GM18909 (cell line): ENCODE measurements around the gene ACAP1.
"Not testable (repeated sequence)": the region's sequence is repeated elsewhere in the genome, so short reads cannot be mapped to it uniquely, and the experiment has no call there.

Experiments
- ATAC-seq: cut with Tn5 transposase; IDR thresholded peaks from one replicate; pipeline ENCODE4 v1.9.1; 2021; ENCODE audit warnings: mild to moderate bottlenecking; ENCODE audit not compliant: unreplicated experiment, poor library complexity

ACAP1 gene

DNA sequence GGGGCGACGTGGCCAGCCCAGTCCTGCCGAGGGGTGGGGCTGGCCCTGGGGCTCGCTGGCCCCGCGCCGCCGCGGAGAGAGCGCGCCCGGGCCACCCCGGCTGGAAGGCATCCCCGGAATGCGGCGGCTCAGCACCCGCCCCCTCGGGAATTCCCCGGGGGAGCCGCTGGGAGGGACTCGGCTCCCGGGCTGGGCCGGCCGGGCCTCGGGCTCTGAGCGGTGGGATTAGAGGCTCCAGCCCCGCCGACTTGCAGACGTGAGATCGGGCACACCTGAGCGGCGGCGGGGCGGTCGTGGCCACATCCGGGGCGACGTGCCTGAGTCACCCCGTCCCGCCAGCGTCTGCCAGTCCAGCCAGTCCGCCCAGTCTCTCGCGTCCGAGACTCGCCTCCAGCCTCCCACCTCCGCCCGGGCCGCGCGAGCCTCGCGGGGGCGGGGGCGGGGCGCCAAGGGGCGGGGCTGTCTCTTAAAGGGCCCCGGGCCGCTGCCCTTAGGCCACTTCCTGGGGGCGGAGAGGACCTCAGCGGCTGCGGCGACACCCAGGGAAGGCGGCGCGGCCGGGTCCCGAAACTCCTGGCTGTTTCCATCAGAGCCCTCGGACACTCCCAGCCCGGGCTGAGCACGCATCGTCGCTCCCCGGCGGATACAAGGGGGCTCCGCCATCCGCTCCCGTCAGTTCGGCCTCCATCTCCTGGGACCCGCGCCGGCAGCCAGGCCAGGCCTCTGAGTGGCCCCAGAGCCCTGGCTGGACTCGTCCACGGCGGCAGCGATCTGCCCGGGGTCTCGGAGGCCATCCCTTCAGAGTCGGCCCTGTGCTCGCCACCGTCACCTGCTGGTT is 15.6 kb downstream of the ACAP1 start, which contains the start of gene KCTD11:
KCTD11 (plus strand) TSS at position 498 of the 838 bp plus-strand sequence.
- ATAC-seq = peak; percentile 62

DNA sequence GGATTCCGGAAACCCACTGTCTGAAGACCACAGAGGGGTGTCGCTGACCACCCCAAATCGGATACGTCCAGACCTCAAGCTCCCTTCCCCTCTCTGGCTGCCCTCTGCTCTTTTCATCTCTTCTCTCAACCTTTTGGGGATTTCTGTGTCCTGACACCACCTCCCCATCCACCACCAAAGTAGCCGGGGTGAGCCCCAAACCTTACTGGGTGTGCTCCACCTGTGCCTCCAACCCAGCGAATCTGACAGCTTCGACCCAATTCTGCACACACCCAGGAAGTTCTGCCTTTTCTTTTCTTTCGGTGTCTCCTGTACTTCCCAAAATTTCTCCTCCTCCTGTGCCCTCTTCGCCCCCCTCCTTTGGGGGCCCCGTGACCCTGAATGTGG is 16.2 kb downstream of the ACAP1 start:
- no peak for ATAC-seq

DNA sequence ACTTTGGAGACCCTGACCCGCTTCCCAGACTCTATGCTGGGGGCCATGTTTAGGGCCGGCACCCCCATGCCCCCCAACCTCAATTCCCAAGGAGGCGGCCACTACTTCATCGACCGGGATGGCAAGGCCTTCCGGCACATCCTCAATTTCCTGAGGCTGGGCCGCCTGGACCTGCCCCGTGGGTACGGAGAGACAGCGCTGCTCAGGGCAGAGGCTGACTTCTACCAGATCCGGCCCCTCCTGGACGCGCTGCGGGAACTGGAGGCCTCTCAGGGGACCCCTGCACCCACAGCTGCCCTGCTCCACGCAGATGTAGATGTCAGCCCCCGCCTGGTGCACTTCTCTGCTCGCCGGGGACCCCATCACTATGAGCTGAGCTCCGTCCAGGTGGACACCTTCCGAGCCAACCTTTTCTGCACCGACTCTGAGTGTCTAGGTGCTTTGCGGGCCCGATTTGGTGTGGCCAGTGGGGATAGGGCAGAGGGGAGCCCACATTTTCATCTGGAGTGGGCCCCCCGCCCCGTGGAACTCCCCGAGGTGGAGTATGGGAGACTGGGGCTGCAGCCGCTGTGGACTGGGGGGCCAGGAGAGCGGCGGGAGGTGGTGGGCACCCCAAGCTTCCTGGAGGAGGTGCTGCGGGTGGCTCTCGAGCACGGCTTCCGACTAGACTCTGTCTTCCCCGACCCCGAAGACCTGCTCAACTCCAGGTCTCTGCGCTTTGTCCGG is 16.7 kb downstream of the ACAP1 start:
- no peak for ATAC-seq

DNA sequence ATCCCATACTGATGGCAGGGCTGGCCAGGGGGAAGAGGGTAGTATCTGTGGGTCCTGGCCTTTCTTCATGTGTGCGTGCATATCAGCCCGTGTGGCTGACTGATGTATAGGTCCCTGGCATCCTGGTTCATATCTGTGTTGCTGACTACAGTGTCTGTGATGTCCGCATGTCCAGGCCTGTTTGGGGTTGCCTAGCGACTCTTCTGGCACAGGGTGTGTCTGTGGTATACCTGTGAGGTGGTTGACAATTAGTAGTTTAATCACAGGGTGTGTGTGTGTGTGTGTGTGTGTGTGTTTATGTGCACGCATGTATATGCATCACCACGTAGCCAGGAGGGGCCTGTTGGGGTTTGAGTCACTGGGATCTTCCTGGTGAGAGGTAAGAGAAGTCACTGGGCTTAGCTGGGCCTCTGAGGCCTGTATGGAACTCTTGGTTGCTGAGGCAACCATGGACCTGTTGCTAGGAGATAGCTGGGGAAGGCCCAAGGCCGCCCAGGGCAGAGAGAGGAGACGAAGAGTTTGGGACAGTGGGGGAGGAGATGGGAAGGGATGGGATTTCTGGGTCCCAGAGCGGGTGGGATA is 18.0 kb downstream of the ACAP1 start:
- ATAC-seq = no peak

DNA sequence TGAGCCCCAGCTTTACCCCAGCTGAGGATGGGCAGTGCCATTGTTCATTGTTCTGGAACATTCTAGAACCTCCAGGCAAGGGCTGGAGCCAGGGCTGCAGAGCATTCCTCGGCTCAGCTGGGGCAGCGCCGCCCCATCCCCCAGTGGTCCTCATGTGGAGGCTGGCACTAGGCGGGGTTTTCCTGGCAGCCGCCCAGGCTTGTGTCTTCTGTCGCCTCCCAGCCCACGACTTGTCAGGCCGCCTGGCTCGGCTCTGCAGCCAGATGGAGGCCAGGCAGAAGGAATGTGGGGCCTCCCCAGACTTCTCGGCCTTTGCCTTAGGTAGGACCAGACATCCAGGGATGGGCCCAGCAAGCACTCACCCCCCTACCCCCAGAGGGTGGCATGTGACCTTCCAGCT is 18.7 kb downstream of the ACAP1 start, which contains the start of gene TMEM95:
TMEM95 (plus strand) TSS at position 104 of the 400 bp plus-strand sequence; CDS start at position 153, 49 bp downstream.
- ATAC-seq = no peak

DNA sequence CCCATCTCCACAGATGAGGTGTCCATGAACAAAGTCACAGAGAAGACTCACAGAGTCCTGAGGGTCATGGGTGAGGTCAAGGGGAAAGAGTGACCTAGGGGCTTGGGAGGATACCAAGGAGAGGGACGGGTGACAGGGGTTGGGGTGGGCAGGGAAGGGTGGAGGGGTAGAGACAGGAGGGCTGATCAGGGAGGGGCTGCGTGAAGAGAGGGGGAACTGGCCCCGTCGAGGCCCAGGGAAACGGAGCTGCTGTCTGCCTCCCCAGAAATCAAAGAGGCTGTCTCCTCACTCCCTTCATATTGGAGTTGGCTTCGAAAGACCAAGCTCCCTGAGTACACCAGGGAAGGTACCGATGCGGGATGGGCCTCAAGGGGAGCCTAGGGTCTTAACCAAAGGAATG is 19.2 kb downstream of the ACAP1 start:
- ATAC-seq = no peak

DNA sequence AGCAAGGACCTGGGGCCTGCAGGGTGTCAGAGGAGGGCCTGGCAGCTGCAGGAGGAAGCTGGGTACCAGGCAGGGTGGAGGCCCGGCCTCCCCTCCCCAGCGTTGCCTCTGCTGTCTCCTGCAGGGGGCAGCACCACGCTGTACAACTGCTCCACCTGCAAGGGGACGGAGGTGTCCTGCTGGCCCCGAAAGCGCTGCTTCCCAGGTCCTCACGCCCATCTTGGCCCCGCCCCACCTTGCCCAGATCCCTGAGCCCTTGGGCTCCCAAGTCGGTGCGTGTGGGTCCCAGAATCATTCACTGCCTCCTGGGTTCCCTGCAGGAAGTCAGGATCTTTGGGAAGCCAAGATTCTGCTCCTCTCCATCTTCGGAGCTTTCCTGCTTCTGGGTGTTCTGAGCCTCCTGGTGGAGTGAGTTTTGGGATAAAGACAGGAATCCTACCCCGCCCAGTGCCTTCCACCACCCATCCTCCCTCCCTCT is 19.8 kb downstream of the ACAP1 start:
- no peak for ATAC-seq

DNA sequence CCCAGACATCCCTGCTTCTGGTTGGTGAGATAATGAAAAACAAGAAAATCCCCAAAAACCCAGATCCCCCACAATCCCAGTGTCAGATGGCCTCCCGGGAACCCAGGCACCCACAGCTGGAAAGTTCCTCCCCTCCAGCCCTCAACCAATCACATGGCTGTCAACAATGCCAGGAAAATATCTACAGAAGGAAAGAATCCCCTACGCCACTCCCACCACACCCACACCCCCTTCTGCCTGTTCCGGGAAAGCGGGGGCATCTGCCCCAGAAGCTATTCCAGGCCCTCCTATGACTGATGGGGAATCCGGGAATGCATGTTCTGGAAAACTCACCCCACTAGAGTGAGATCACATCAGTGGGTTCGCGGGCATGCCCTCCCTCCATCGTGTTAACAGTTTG is 20.4 kb downstream of the ACAP1 start:
- ATAC-seq = no peak

DNA sequence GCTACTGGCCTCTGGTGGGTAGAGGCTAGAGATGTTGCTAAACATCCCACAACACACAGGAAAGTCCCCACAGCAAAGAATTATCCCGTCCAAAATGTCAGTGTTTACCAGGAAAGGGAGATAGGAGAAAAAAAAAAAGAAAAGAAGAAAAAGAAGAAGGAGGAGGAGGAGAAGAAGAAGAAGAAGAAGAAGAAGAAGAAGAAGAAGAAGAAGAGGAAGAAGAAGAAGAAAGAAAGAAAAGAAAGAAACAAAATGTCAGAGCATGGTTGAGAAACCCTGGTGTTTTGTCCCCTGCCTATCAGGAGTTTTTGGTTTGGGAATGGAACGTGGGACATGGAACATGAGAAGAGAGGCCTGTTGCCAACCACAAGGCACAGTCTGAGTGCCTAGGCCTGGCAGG is 21.1 kb downstream of the ACAP1 start:
- ATAC-seq = no peak

DNA sequence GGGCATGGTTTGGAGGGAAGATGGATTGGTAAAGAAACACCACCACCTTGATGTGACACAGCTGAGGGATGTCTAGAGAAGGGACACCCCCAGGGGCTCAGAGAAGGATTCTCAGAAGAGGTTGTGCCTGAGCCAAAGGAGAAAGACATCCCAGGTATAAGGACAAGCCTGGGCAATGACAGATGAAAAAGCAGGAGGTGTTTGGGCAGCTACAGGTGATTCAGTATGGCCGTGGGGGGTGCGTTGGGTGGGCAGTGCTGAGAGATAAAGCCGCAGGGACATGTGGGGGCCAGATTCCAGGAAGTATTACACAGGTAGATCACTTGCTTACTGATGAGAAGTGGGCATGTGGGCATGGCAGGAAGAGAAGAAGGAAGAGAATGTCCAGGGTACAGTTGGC is 25.6 kb downstream of the ACAP1 start:
- no peak for ATAC-seq

DNA sequence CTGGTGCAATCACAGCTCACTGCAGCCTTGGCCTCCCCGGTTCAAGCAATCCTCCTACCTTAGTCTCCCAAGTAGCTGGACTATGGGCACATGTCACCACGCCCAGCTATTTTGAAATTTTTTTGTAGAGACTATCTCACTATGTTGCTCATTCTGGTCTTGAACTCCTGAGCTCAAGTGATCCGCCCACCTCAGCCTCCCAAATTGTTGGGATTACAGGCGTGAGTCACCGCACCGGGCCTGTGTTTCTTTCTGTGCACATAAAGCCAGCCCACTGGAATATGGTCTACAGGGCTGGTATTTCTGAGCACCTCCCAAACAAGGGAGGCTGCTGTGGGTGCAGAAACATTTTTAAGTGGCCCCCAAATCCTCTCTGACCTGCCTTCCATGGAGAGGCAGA is 27.0 kb downstream of the ACAP1 start:
- no peak for ATAC-seq

DNA sequence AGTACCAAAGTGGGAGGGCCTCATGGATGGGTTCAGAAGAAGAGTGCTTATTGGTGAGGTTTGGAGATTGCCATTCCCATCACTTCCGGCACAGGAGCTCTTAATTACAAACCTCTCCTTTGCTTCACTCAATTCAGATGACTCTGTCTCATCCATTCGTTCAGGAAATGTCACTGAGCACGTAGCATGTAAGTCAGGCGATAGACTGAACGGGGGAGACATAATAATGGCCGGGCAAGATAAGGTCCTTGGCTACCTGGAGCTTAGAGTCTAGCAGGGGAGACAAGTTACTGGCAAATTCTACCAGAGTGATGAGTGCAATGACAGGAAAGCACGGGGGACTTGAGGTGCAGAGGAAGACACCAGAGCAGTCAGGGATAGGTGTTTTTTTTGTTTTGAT is 29.6 kb downstream of the ACAP1 start:
- ATAC-seq = not testable (repeated sequence)

DNA sequence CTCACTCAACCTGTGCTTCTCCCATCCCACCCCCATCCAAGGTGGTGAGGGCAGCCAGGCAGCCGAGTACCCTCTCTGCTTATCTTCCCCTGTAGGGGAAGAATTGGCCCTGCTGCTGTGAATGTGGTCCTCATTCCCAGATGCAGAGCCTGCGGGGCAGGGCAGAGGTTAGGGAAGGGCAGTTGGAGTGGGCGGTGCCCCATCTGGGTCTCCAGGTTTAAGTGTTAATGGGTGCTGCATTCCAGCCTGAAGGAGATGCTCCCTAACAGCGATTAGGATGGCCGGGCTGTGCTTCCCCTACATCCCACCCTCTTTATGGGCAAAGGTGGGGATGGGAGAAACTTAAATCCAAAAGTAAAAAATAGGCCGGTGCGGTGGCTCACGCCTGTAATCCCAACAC is 30.8 kb downstream of the ACAP1 start:
- ATAC-seq = no peak

DNA sequence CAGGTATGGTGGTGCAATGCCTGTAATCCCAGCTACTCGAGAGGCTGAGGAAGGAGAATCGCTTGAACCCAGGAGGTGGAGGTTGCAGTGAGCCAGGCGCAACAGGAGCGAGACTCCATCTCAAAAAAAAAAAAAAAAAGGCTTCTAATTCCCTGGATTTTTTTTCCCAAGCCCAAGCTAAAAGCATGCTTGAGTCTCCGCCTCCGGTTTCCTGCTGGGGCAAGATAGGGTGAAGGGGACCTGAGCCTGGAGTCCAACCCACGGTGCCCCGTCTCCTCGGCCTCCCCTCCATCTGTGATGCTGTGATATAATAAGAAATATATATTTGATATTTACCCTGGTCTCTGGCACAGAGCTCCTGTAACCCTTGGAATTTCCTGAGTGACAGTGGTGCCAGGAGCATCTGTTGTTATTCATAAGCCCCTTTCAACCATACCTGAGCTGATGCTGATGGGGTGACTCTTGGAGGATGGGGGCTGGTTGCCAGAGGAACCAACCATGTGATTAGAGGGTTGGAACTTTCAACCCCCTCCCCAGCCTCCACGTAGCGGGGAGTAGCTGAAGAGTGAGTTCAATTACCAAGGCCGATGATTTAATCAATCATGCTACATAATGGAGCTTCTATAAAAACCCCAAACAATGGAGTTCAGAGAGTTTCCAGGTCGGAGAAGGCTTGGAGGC is 31.7 kb downstream of the ACAP1 start:
- no peak for ATAC-seq

DNA sequence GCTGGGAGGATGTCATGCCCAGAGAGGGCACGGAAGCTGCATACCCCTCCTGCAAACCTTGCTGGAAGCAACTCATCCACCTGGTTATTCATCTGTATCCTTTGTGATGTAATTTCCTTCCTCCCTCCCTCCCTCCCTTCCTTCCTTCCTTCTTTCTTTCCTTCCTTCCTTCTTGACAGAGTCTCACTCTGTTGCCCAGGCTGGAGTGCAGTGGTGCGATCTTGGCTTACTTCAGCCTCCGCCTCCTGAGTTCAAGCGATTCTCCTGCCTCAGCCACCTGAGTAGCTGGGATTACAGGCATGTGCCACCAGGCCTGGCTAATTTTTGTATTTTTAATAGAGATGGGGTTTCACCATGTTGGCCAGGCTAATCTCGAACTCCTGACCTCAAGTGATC is 32.3 kb downstream of the ACAP1 start:
- not testable (repeated sequence) for ATAC-seq

DNA sequence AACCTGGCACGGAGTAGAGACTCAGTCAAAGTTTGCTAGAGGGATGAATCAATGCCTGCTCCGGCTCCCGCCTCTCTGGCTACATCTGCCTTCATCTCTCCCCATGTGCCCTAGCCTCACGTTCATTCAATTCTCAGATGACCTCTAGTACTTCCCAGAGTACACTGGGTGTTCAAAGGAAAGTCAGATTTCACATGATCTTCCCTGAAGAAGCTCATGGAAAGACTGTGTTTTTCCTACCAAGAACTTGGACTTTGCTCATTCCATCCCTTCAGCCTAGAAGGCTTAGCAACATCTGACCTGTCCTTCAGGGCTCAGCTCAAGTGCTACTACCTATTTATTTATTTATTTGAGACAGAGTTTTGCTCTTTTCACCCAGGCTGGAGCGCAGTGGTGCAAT is 33.5 kb downstream of the ACAP1 start:
- ATAC-seq = no peak

DNA sequence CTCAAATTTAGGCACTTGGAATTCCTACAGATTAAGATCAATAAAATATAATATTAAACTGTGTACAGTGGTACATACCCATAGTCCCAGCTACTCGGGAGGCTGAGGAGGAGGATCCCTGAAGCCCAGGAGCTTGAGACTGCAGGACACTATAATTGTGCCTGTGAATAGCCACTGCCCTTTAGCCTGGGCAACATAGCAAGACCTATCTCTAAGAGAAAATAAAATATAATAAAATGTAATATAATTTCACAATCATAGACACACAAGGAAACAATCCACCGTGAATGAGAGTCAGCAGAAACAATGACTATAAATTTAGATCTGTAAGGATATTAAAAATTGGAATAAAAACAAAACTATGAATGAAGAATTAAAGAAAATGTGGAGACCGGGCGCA is 34.5 kb downstream of the ACAP1 start:
- no peak for ATAC-seq

DNA sequence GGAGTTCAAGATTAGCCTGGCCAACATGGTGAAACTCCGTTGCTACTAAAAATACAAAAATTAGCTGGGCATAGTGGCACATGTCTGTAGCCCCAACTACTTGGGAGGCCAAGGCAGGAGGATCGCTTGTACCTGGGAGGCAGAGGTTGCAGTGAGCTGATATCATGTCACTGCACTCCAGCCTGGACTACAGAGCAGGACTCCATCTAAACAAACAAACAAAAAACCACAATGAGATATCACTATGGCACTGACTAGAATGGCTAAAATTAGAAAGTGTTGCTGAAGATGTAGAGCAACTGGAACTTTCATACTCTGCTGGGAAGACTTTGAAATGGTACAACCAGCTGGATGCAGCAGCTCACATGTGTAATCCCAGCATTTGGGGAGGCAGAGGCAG is 38.0 kb downstream of the ACAP1 start:
- no peak for ATAC-seq

DNA sequence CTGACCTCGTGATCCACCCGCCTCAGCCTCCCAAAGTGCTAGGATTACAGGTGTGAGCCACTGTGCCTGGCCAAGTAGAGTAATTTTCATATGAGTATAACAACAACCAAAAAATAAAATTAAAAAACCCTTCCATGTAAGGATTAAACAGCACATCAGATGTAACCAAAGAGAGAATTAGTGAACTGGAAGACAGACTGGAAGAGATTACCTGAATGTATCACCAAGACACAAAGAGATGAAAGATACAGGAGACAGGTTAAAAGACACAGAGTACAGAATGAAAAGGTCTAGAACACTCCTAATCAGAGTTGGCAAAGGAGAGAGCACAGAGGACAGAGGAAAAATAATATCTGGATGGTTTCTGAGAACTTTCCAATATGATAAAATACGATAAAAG is 42.8 kb downstream of the ACAP1 start:
- no peak for ATAC-seq

DNA sequence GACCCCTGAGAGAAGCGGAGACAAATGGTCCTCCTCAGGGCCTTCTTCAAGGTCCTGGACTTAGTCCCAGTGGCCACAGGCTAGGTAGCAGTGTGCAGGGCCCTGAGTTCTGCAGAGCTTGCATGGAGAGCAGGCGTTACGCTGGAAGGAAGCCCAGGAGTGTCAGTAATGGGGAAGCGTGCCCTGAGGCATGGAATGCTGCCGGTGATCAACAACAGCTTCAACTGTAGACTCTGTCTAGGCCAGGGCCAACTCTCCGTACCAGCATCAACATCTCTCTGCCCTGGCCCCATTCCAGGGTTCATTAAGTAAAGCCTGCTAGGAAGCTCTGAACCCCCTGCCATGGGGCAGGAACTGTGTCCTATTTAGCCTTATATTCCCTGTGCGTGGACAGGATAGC is 44.0 kb downstream of the ACAP1 start:
- no peak for ATAC-seq
